Measurements from ENCODE around the gene RPS4Y2. TPM values are rescaled to one million over a fixed set of nuclear protein-coding genes. Genes with fewer than 3 reads are reported as not detected.

The RPS4Y2 gene
- total RNA-seq, 1 experiment from 2014 or later = not detected

GRCh38 chrY:20745060-20745459, 10.8 kb upstream of the RPS4Y2 start:
- Mint-ChIP-seq H3K27me3 (ENCODE audit: low read depth) (peaks cover 4% of the 10 kb centered on the region; the same call in 1 of the 2 replicates), H3K36me3 (peaks cover 31% of the 10 kb centered on the region), H3K4me3 (no peak overlapping the region), H3K27ac (no peak overlapping the region), H3K9me3 (peaks cover 42% of the 10 kb centered on the region), H3K4me1 (no peaks in the 10 kb centered on the region)
- CTCF ChIA-PET = no interaction called here
- ATAC-seq (no peak), DNase-seq (ENCODE audit: low spot score) (no peak)
- POLR2A ChIA-PET = no interaction called here
- TF ChIP-seq ATF1 (CRISPR knock-in tag; IDR thresholded peaks at IDR 0.05) (no peak), ESRRA (CRISPR knock-in tag; IDR thresholded peaks at IDR 0.05; ENCODE audit: borderline replicate concordance) (no peak), HMGXB4 (CRISPR knock-in tag; IDR thresholded peaks at IDR 0.05) (no peak), CREM (CRISPR knock-in tag; IDR thresholded peaks at IDR 0.05) (no peak), USF2 (CRISPR knock-in tag; IDR thresholded peaks at IDR 0.05) (no peak), ZNF281 (CRISPR knock-in tag; IDR thresholded peaks at IDR 0.05) (no peak), ZNF138 (CRISPR knock-in tag; conservative IDR thresholded peaks at IDR 0.05) (no peak), ZSCAN18 (CRISPR knock-in tag; IDR thresholded peaks at IDR 0.05) (no peak), IRF1 (CRISPR knock-in tag; IDR thresholded peaks at IDR 0.05) (no peak), OVOL2 (CRISPR knock-in tag; IDR thresholded peaks at IDR 0.05; ENCODE audit: borderline replicate concordance) (no peak), CTCF (IDR thresholded peaks at IDR 0.05) (no peak), HMGA2 (CRISPR knock-in tag; IDR thresholded peaks at IDR 0.05) (no peak), AFF4 (CRISPR knock-in tag; IDR thresholded peaks at IDR 0.05; ENCODE audit: borderline replicate concordance) (no peak), NFE2L1 (CRISPR knock-in tag; IDR thresholded peaks at IDR 0.05) (no peak), SMAD4 (CRISPR knock-in tag; IDR thresholded peaks at IDR 0.05) (no peak), ZNF263 (CRISPR knock-in tag; IDR thresholded peaks at IDR 0.05; ENCODE audit: low read depth) (no peak), GABPB1 (CRISPR knock-in tag; IDR thresholded peaks at IDR 0.05) (no peak)
